ENCODE results near the gene CEPT1.

GRCh38 chr1:111190931-111191451 is 51.0 kb downstream of the CEPT1 start:
- TF ChIP-seq CTCF (IDR thresholded peaks at IDR 0.05 in 2 of 3, conservative IDR thresholded peaks at IDR 0.05 in 1 of 3; ENCODE audit: borderline replicate concordance in 1 of 3, insufficient read depth in 1 of 3, low read depth in 2 of 3, low read length in 2 of 3) (no peak), TCF7L2 (IDR thresholded peaks at IDR 0.05; ENCODE audit: borderline replicate concordance, extremely low read depth, insufficient read depth, insufficient read length) (no peak), POLR2AphosphoS5 (IDR thresholded peaks at IDR 0.05; ENCODE audit: low read depth, low read length) (no peak), POLR2A (IDR thresholded peaks at IDR 0.05; ENCODE audit: borderline replicate concordance, extremely low read depth, insufficient read depth, insufficient read length) (no peak), EZH2 (IDR thresholded peaks at IDR 0.05) (no peak), RAD21 (IDR thresholded peaks at IDR 0.05; ENCODE audit: low read depth) (no peak)
